Esophagus muscularis mucosa (tissue), 3 donors: ENCODE measurements around the gene TGM3.

ENCODE experiments used
- EP300 ChIP-seq: sonication (generic); formaldehyde crosslinking; IDR thresholded peaks from one replicate; pipeline ENCODE4 v1.6.1; 2017; ENCODE audit warnings: antibody characterized with exemption
- TF ChIP-seq, protein P1 (sequence below), 3 experiments: fragments of 200-600 bp in 2 of 3; fragments of 450-650 bp in 1 of 3; sonication (generic) in 2 of 3; IDR thresholded peaks; one replicate each; pipeline ENCODE4 v1.5.1; 2017 to 2019; ENCODE audit warnings: antibody characterized with exemption in 3 of 3, mild to moderate bottlenecking in 2 of 3, moderate library complexity in 1 of 3

DNA sequence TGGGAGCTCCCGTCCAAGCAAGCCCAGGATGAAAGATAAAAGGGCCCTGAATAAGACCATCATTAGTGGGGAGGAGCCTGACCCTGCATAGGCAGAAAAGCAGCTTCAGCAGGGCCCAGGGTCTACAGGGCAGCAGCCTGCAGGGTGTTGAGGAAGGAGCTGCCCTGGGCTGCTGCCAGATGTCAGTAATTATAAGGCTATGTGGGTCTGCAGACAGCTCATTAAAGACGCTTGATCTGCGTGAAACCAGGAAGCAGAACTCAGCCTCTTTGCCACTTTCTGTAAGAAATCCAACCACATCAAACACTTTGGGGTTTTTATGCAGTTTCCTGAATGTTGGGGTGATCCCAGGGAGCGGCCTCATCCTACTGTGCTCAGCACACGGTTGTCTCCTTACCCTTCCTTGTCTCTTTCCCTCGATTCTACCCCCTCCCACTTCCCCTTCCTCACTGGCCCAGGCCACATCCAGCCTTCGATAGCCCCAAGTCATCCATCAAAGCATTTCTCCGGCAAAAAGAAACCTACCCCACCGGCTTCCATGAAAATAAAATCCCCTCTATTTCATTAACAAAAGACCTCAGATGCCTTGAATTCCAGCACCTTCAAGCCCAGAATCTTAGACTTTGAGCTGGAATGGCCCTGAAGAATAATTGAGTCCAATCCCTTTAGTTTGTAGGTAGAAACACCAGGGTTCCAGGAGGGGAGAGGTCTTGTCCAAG, 83.9 kb downstream of the TGM3 start:
- TF ChIP-seq, protein P1, sequence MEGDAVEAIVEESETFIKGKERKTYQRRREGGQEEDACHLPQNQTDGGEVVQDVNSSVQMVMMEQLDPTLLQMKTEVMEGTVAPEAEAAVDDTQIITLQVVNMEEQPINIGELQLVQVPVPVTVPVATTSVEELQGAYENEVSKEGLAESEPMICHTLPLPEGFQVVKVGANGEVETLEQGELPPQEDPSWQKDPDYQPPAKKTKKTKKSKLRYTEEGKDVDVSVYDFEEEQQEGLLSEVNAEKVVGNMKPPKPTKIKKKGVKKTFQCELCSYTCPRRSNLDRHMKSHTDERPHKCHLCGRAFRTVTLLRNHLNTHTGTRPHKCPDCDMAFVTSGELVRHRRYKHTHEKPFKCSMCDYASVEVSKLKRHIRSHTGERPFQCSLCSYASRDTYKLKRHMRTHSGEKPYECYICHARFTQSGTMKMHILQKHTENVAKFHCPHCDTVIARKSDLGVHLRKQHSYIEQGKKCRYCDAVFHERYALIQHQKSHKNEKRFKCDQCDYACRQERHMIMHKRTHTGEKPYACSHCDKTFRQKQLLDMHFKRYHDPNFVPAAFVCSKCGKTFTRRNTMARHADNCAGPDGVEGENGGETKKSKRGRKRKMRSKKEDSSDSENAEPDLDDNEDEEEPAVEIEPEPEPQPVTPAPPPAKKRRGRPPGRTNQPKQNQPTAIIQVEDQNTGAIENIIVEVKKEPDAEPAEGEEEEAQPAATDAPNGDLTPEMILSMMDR (IDR thresholded peaks at IDR 0.05), result no peak
- no peak for TF ChIP-seq EP300
